Tibial nerve (tissue), 3 donors: Measurements from ENCODE around the gene CCDC88B.

Experiments
- EP300 ChIP-seq, 2 donors: sonication (generic); formaldehyde crosslinking; IDR thresholded peaks; one replicate each; pipeline ENCODE4 v1.6.1; 2017; ENCODE audit warnings: antibody characterized with exemption in 2 of 2, mild to moderate bottlenecking in 1 of 2
- POLR2A ChIP-seq, 2 donors: fragments of 450-650 bp; IDR thresholded peaks; one replicate each; pipeline ENCODE4 v1.6.1; 2017; ENCODE audit warnings: antibody characterized with exemption in 2 of 2, mild to moderate bottlenecking in 2 of 2, moderate library complexity in 2 of 2

GRCh38 chr11:64303109-64304031 is 36.6 kb upstream of the CCDC88B start:
- TF ChIP-seq EP300 (IDR thresholded peaks at IDR 0.05) (no peak), POLR2A (IDR thresholded peaks at IDR 0.05) (no peak)
